CD4-positive, alpha-beta T cell treated with Interferon gamma for 1 hour (primary cell): ENCODE results near the gene ALG3.
"Not testable (repeated sequence)": the region's sequence is repeated elsewhere in the genome, so short reads cannot be mapped to it uniquely, and the experiment has no call there.

Experiments used
- DNase-seq: peaks from one replicate; pipeline ENCODE4 v3.0.0-alpha.2; 2020

The ALG3 gene

DNA sequence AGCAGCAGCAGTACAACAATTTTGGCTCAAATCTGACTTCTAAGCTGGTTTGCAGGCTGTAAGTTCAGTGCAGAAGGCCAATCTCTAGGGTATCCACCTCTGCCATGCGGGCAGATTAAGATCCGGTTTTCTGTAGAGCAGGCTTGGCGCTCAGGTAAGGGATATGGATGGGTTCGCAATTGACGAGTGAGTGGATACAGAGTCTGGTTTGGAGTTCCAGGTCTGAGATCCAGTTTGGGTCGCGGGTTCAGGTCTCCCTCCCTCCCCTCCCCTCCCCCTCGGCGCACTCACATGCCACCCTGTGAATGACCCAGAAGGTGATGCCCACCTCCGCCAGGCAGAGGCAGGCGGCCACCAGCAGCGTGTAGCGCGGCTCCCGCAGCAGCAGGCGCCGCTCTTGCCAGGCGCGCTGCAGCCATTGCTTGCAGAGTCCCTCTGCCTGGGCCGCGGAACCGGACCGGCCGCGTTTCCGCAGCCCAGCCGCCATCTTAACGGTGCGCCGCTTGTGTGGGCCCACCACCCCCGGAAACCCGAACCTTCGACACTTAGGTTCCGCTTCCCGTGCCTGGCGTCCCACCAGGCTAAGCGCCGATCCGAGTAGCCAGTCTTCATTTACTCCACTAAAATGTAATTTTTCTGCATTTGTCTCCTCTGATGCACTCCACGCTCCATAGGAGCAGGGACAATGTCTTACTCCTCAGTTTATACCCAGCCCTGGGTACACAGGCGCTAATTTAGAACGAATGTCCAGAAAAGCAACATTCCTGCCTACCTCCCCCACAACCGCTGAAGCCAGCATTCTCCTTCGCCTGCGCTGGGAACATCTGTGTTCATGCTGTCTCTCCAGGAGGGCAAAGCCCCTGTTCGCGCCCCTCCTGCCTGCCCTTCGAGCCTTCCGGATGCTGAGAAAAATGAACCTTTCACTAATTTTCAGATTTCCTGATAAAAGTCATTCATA, at the start of gene ALG3:
TSS of gene ALG3 (minus strand) at position 509 of the 958 bp plus-strand sequence. CDS start at position 487, 22 bp downstream.
- DNase-seq = peak; percentile 81

DNA sequence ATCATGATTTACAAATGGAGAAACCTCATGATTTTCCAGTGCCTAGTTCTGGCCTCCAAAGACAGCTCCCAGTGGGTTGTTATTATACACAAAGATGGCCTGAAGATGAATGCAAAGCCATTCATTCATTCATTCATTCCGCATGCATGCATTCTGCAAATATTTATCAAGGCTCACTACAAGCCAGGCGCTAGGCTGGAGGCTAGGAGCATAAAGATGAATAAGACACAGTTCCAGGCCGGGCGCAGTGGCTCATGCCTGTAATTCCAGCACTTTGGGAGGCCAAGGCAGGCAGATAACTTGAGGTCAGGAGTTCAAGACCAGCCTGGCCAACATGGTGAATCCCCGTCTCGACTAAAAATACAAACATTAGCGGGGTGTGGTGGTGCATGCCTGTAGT, 47.9 kb upstream of the ALG3 start:
- DNase-seq = no peak

DNA sequence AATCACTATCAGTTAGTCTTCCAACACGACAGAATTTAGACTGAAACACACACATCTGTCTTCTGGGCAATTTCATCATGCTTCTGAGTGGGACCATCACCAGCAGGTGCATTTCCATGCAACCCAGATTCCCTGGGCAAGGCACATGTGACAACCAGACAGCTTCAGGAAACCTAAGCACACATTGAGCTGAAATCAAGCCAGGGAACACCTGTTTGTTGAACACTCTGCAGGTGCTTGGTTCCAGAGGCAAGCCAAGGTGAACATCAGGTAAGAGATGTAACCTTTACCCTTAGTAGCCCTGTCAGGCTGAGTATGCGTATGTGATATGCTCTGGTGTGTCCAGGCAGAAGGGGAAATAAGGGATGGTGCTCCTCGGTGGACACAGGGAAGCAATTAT, 47.0 kb upstream of the ALG3 start:
- no peak for DNase-seq

DNA sequence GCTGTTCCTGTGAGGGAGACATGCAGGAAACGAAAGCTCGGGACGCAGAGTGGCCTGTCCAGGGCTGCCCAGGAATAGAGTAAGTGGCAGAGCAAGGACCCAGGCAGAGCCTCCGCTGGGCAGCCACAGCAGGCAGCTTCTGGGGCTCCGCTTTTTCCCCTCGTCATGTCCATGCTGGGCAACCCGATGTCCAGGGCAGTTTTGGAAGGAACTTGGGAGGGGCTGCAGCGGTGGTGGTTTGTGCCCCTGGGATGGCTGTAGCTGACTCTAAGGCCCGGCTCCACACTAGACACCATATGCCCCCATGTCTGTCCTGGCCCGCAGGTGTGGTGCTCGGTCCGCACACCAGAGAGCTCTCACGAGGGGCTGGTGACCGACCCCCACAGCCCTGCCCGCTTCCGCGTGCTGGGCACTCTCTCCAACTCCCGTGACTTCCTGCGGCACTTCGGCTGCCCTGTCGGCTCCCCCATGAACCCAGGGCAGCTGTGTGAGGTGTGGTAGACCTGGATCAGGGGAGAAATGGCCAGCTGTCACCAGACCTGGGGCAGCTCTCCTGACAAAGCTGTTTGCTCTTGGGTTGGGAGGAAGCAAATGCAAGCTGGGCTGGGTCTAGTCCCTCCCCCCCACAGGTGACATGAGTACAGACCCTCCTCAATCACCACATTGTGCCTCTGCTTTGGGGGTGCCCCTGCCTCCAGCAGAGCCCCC, 43.1 kb upstream of the ALG3 start:
- no peak for DNase-seq

- DNase-seq = no peak
Measured at GRCh38 chr3:184291044-184291737, 42.4 kb upstream of the ALG3 start.

- no peak for DNase-seq
Measured at GRCh38 chr3:184290331-184290730, 41.6 kb upstream of the ALG3 start.

GRCh38 chr3:184289426-184289938, 40.7 kb upstream of the ALG3 start:
- peak; percentile 41 for DNase-seq

GRCh38 chr3:184284696-184285095, 35.9 kb upstream of the ALG3 start:
- DNase-seq = no peak

GRCh38 chr3:184283681-184284080, 34.9 kb upstream of the ALG3 start:
- DNase-seq = no peak

DNA sequence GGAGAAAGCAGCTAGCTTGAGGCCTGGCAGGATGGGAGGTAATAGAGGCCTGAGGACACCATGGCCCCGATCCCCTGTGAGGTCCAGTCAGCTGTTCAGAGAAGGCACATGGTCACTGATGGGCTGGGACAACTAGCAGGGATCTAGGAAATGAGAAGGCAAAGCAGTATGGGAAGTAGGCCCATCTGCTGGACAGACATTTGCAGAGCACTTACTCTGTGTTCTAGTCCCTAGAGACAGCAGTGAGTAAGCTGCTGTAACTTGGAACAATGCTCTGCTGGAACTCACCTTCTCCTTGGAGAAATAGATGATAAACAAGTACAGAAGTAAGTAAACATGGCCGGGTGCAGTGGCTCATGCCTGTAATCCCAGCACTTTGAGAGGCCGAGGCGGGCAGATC, 34.2 kb upstream of the ALG3 start:
- DNase-seq = no peak

- DNase-seq = no peak
Measured at GRCh38 chr3:184277366-184277765, 28.6 kb upstream of the ALG3 start.

DNA sequence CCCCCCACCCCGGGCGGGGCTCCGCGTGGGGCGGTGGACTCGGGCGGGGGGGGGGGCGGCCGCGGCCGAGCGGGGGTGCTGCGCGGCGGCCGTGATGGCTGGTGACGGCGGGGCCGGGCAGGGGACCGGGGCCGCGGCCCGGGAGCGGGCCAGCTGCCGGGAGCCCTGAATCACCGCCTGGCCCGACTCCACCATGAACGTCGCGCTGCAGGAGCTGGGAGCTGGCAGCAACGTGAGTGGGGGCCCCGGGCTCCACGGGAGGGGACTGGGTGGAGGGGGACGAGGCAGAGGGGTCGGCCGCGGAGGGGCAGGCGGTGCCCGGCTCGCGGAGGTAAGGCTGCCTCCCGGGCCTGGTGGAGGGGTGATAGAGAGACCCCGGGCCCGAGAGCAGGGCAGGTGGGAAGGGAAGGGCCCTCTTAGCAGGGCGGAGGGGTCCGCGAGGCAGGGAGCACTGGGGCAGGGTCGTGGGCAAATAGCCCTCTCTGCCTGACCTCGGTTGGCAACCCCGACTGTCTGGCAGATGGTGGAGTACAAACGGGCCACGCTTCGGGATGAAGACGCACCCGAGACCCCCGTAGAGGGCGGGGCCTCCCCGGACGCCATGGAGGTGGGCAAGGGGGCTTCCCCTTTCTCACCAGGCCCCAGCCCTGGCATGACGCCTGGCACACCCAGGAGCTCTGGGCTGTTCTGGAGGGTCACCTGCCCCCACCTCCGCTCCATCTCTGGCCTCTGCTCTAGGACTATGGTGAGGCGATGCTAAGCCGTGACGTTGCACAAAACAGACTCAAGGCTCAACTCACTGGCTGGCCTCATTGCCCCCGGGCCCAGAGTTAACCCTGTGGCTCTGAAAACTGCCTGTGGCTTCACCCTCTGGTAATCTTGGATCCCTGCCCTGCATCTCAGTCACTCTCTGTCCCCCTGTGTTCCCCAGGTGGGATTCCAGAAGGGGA, 27.5 kb upstream of the ALG3 start, which contains the start of gene ECE2:
TSS of gene ECE2 (plus strand) at position 62 of the 950 bp plus-strand sequence. CDS start at position 194, 132 bp downstream.
- no peak for DNase-seq

- DNase-seq = no peak
Measured at GRCh38 chr3:184275381-184275701, 26.6 kb upstream of the ALG3 start.

GRCh38 chr3:184272269-184272668, 23.5 kb upstream of the ALG3 start:
- no peak for DNase-seq

- DNase-seq = not testable (repeated sequence)
Measured at GRCh38 chr3:184267249-184267648, 18.5 kb upstream of the ALG3 start.

DNA sequence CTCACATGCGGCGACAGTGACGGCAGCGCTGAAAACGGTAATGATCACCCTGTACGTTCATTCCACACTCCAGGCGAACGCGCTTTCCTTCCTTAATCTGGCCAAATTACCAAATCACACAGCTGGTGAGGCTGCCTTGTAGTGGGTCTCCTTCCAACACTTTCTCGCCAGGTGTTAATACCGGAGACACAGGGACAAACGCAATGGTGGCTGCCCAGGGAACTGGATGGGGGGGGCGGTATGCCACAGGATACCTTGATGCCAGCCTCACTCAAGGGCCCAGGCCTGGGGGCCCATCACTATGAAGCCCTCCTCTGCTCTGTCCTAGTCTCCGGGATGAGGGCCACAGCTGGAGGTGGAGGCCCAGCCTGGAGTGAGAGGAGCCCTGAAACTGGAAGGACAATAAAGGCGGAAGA, 14.0 kb upstream of the ALG3 start:
- DNase-seq = no peak

DNA sequence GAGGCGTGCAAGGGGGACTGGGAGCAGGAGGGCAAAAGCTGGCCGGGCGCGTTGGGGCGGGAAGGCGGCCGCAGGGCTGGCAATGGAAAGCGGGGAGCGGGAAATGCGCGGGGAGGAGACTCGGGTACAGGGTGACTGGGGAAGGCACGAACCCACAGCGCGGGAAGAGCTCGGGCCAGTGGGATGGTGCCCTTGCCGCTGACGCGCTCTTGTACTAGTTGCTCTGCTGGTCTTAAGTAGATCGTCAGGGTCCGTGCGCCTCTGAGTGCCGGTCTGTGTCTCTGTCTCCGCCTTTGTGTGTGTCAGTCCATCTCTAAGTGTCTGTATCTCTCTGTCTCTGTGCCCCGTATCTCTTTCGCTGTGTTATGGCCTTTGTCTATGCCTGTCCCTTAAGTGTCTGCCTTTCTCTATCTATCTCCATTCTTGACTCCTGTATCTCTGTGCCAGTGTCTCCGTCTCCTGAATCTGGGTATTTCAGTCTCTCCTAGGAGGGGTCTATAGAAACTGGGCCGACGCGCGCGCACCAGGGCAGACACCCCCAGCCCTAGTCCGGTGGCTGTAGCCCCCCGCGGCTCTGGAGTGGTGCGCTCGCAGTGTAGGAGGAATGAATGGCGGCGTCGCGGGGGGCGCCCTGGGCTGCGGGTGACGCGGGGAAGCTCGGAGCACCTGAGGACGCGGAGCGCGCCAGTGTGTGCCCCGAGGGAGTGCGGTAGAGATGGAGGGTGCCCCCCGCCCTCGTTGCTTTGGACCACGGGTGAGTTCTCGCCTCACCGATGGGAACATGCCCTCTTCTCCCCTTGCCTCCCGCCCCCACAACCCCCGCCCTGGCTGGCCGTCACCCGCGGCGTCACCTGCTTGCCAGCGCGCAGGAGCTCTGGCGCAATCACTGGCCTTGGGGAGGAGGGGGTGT, 13.3 kb upstream of the ALG3 start:
- peak; percentile 25 for DNase-seq

- DNase-seq = peak; percentile 38
Measured at GRCh38 chr3:184261270-184261853, 12.6 kb upstream of the ALG3 start, which contains the start of gene CAMK2N2. TSS of gene CAMK2N2 (minus strand) at chr3:184261553. CDS start at chr3:184261285, 268 bp downstream.

DNA sequence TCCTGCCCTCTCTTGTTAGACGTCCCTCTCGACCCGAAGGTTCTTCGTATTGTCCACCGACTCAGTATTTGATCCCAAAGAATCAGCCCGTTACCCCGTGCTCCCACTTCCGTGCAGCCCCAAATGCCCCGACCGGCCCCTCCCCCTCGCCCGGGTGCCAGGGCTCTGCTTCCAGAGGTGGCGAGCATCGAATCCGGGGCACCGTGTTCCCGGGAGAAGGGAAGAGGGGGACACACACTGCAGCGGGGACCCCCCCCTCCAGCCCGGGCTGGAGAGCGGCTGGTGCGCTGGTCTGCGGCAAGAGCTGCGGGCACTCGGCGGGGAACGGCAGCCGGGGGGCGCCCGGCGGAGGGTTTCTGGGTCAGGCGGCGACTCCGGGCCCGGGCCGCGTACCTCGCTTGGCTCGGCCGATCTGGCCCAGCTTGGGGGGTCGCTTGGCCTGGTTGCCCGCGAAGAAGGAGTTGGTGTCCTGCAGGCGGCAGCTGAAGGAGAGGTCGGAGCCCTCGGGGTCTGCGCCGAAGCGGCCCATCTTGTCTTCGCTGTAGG, 12.0 kb upstream of the ALG3 start:
- DNase-seq = no peak
